SK-N-SH treated with all-trans-retinoic acid at 6 μM for 48 hours (cell line): ENCODE data around the gene FAM124B.

ENCODE experiments used
- ARNTL ChIP-seq: fragments of 450-650 bp; formaldehyde crosslinking; IDR thresholded peaks from 2 replicates; pipeline ENCODE4 v1.5.0; 2020; ENCODE audit warnings: low read depth, mild to moderate bottlenecking, moderate library complexity, borderline replicate concordance
- BACH2 ChIP-seq: fragments of 250-450 bp; sonication (Bioruptor Pico); IDR thresholded peaks from 2 replicates; pipeline ENCODE4 v1.9.0; 2021; ENCODE audit warnings: mild to moderate bottlenecking, borderline replicate concordance
- GLIS3 ChIP-seq: fragments of 250-450 bp; sonication (Bioruptor Pico); IDR thresholded peaks from 2 replicates; pipeline ENCODE4 v1.5.0; 2020; ENCODE audit warnings: mild to moderate bottlenecking, moderate library complexity
- POU6F1 ChIP-seq: fragments of 250-450 bp; sonication (Bioruptor Pico); IDR thresholded peaks from 2 replicates; pipeline ENCODE4 v1.8.0; 2021; ENCODE audit warnings: low read depth, mild to moderate bottlenecking, moderate library complexity, borderline replicate concordance
- TCF4 ChIP-seq: fragments of 250-450 bp; sonication (Bioruptor Pico); IDR thresholded peaks from 2 replicates; pipeline ENCODE4 v1.8.0; 2021; ENCODE audit warnings: mild to moderate bottlenecking, moderate library complexity, borderline replicate concordance
- ZFP30 ChIP-seq: fragments of 450-650 bp; formaldehyde crosslinking; IDR thresholded peaks from 2 replicates; pipeline ENCODE4 v1.5.0; 2022; ENCODE audit warnings: mild to moderate bottlenecking, moderate library complexity
- ZNF565 ChIP-seq: fragments of 450-650 bp; formaldehyde crosslinking; conservative IDR thresholded peaks from 2 replicates; pipeline ENCODE4 v1.5.0; 2020; ENCODE audit warnings: low read depth, mild to moderate bottlenecking, moderate library complexity
- ZNF8 ChIP-seq: fragments of 450-650 bp; formaldehyde crosslinking; IDR thresholded peaks from 2 replicates; pipeline ENCODE4 v1.5.0; 2020; ENCODE audit warnings: mild to moderate bottlenecking, moderate library complexity
- TF ChIP-seq, protein P1 (sequence below): fragments of 250-450 bp; sonication (Bioruptor Pico); IDR thresholded peaks from 2 replicates; pipeline ENCODE4 v1.5.0; 2020; ENCODE audit warnings: mild to moderate bottlenecking, moderate library complexity

GRCh38 chr2:224400886-224401632 is 848 bp downstream of the FAM124B start:
- TF ChIP-seq ZNF8 (CRISPR knock-in tag) (no peak), BACH2 (no peak), TCF4 (CRISPR knock-in tag) (no peak), GLIS3 (CRISPR knock-in tag) (no peak), ZNF565 (no peak), ARNTL (CRISPR knock-in tag) (no peak), POU6F1 (CRISPR knock-in tag) (no peak), ZFP30 (CRISPR knock-in tag) (no peak)
- TF ChIP-seq, protein P1, sequence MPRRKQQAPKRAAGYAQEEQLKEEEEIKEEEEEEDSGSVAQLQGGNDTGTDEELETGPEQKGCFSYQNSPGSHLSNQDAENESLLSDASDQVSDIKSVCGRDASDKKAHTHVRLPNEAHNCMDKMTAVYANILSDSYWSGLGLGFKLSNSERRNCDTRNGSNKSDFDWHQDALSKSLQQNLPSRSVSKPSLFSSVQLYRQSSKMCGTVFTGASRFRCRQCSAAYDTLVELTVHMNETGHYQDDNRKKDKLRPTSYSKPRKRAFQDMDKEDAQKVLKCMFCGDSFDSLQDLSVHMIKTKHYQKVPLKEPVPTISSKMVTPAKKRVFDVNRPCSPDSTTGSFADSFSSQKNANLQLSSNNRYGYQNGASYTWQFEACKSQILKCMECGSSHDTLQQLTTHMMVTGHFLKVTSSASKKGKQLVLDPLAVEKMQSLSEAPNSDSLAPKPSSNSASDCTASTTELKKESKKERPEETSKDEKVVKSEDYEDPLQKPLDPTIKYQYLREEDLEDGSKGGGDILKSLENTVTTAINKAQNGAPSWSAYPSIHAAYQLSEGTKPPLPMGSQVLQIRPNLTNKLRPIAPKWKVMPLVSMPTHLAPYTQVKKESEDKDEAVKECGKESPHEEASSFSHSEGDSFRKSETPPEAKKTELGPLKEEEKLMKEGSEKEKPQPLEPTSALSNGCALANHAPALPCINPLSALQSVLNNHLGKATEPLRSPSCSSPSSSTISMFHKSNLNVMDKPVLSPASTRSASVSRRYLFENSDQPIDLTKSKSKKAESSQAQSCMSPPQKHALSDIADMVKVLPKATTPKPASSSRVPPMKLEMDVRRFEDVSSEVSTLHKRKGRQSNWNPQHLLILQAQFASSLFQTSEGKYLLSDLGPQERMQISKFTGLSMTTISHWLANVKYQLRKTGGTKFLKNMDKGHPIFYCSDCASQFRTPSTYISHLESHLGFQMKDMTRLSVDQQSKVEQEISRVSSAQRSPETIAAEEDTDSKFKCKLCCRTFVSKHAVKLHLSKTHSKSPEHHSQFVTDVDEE (CRISPR knock-in tag): no peak
